Right atrium auricular region (tissue), 2 donors: Measurements from ENCODE around the gene FBXW12. TPM values are rescaled to one million over a fixed set of nuclear protein-coding genes. Genes with fewer than 3 reads are reported as not detected.
A peak's percentile ranks its signal among the peaks of the same experiment; 100 is the strongest.

Experiments used
- DNase-seq: peaks from one replicate; pipeline ENCODE4 v3.0.0-alpha.2; 2019; ENCODE audit warnings: low spot score
- H3K27ac ChIP-seq, 2 donors: fragments of 200-600 bp; sonication (generic); 1 replicate in 1 of 2; 2 replicates in 1 of 2; pipeline ENCODE4 v1.5.1; 2016 to 2019
- H3K27me3 ChIP-seq, 2 donors: fragments of 200-600 bp; sonication (generic); one replicate each; pipeline versions ENCODE4 v1.5.1 to v1.6.0; 2017 to 2019
- H3K36me3 ChIP-seq: fragments of 200-600 bp; sonication (generic); one replicate; pipeline ENCODE4 v1.5.1; 2016
- H3K4me1 ChIP-seq, 2 donors: fragments of 200-600 bp; sonication (generic); one replicate each; pipeline versions ENCODE4 v1.5.1 to v1.6.0; 2017 to 2019
- H3K4me3 ChIP-seq, 2 donors: fragments of 200-600 bp; sonication (generic); 1 replicate in 1 of 2; 2 replicates in 1 of 2; pipeline ENCODE4 v1.5.1; 2017 to 2019; ENCODE audit warnings: mild to moderate bottlenecking in 1 of 2, moderate library complexity in 1 of 2
- H3K9me3 ChIP-seq, 2 donors: fragments of 200-600 bp; sonication (generic); one replicate each; pipeline ENCODE4 v1.5.1; 2019
- total RNA-seq, 2 donors: library from RNA; depleted of rRNA; stranded (reverse); fragments of >200 nt; gene quantifications; one replicate each; pipeline ENCODE4 v1.1.0, GENCODE V29; 2016
- TF ChIP-seq, protein P1 (sequence below), 2 donors: fragments of 200-600 bp; sonication (generic); IDR thresholded peaks; one replicate each; pipeline ENCODE4 v1.5.1; 2019; ENCODE audit warnings: antibody characterized with exemption in 2 of 2

The FBXW12 gene
- total RNA-seq, 2 donors from 2014 or later: not detected

- H3K36me3 ChIP-seq: no peaks in the 10 kb centered on the region
- H3K4me1 ChIP-seq: peaks cover 0 to 87% of the 10 kb centered on the region in 2 donors
- TF ChIP-seq, protein P1, sequence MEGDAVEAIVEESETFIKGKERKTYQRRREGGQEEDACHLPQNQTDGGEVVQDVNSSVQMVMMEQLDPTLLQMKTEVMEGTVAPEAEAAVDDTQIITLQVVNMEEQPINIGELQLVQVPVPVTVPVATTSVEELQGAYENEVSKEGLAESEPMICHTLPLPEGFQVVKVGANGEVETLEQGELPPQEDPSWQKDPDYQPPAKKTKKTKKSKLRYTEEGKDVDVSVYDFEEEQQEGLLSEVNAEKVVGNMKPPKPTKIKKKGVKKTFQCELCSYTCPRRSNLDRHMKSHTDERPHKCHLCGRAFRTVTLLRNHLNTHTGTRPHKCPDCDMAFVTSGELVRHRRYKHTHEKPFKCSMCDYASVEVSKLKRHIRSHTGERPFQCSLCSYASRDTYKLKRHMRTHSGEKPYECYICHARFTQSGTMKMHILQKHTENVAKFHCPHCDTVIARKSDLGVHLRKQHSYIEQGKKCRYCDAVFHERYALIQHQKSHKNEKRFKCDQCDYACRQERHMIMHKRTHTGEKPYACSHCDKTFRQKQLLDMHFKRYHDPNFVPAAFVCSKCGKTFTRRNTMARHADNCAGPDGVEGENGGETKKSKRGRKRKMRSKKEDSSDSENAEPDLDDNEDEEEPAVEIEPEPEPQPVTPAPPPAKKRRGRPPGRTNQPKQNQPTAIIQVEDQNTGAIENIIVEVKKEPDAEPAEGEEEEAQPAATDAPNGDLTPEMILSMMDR (IDR thresholded peaks at IDR 0.05): no peak
- DNase-seq: no peak
- peak overlapping the region; percentile 91 to 94 for H3K27ac ChIP-seq
- peak overlapping the region in 1 of 2 donors; percentile 79 for H3K4me3 ChIP-seq
- H3K9me3 ChIP-seq: no peaks in the 10 kb centered on the region
- no peaks in the 10 kb centered on the region for H3K27me3 ChIP-seq
These were observed 54.4 kb downstream of the FBXW12 start for GRCh38 chr3:48426401-48426909.

GRCh38 chr3:48426944-48427629 is 55.1 kb downstream of the FBXW12 start:
- Histone ChIP-seq H3K4me1 (peaks cover 0 to 81% of the 10 kb centered on the region in 2 donors), H3K27me3 (no peaks in the 10 kb centered on the region), H3K36me3 (no peaks in the 10 kb centered on the region), H3K27ac (peak overlapping the region; percentile 91 to 94), H3K9me3 (no peaks in the 10 kb centered on the region), H3K4me3 (peak overlapping the region; percentile 79 to 82)
- DNase-seq: no peak
- TF ChIP-seq, protein P1 (IDR thresholded peaks at IDR 0.05): no peak

GRCh38 chr3:48427630-48427962 is 55.6 kb downstream of the FBXW12 start:
- H3K4me3 ChIP-seq: peak overlapping the region; percentile 79 to 82
- peaks cover 0 to 76% of the 10 kb centered on the region in 2 donors for H3K4me1 ChIP-seq
- peak overlapping the region; percentile 91 to 94 for H3K27ac ChIP-seq
- no peaks in the 10 kb centered on the region for H3K36me3 ChIP-seq
- no peaks in the 10 kb centered on the region for H3K9me3 ChIP-seq
- no peak for DNase-seq
- TF ChIP-seq, protein P1 (IDR thresholded peaks at IDR 0.05): no peak
- no peaks in the 10 kb centered on the region for H3K27me3 ChIP-seq

DNA sequence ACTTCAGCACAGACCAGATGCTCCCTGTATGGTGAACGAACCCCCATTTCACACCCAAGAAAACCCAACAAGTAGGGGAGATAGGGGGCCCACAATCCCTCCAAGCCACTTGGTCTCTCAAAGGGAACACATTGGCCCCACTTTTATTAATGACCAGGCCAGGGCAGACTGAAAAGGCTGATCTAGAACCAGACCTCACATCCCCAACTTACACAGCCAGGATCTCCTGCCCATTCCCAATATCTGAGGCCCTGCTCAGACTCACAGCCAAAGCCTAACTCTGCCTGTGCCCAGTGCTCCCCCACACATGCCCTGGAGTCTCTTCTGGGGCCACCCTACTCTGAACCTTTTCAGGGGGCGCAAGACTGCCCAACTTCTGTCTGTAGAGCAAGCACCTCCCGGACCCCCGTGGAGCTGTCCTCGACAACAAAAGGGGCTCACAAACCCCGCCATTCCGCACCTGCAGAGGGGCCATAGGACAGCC is 56.1 kb downstream of the FBXW12 start:
- Histone ChIP-seq H3K27me3 (no peaks in the 10 kb centered on the region), H3K27ac (peak overlapping the region; percentile 91 to 94), H3K4me3 (peak overlapping the region; percentile 79 to 82), H3K4me1 (peaks cover 0 to 70% of the 10 kb centered on the region in 2 donors), H3K36me3 (no peaks in the 10 kb centered on the region), H3K9me3 (no peaks in the 10 kb centered on the region)
- DNase-seq: no peak
- TF ChIP-seq, protein P1 (IDR thresholded peaks at IDR 0.05): no peak

- Histone ChIP-seq H3K27ac (peak overlapping the region; percentile 91 to 94), H3K9me3 (no peaks in the 10 kb centered on the region), H3K4me3 (peak overlapping the region; percentile 79 to 82), H3K36me3 (no peaks in the 10 kb centered on the region), H3K4me1 (peaks cover 0 to 70% of the 10 kb centered on the region in 2 donors), H3K27me3 (no peaks in the 10 kb centered on the region)
- TF ChIP-seq, protein P1 (IDR thresholded peaks at IDR 0.05): no peak
- DNase-seq: no peak
These were observed 56.7 kb downstream of the FBXW12 start for GRCh38 chr3:48428572-48429316.
